SH-SY5Y (cell line): ENCODE results near the gene SLC18B1.

ENCODE experiments used
- GATA2 ChIP-seq: IDR thresholded peaks from 2 replicates; pipeline ENCODE4 v1.6.1; 2011; ENCODE audit warnings: mild to moderate bottlenecking, low read depth, low read length
- GATA3 ChIP-seq: IDR thresholded peaks from 2 replicates; pipeline ENCODE4 v1.6.1; 2011; ENCODE audit warnings: low read depth, mild to moderate bottlenecking, low read length, moderate library complexity

DNA sequence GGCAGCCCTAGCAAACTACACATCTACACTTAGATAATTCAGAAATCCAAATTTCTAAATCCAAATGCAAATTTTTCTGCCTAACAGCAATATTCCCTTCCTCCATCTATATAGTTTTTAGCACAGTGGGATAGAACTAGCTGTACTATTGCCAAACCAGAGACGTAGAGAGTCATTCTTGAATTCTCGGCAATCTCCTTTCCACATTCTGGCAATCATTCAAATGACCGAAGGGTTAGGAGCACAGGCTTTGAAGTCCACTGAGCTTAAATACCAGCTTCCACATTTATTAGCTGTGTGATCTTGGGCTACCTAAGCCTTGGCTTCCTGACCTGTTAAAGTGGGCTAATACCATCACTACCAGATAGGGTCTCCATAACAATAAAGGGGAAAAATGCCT lies 12.8 kb upstream of the SLC18B1 start:
- TF ChIP-seq GATA2 = no peak
- TF ChIP-seq GATA3 = no peak
